Stimulated activated CD8-positive, alpha-beta memory T cell treated with anti-CD3 and anti-CD28 coated beads, Interleukin-12 subunit alpha, Interleukin-12 subunit beta, amount 100 ng/mL, for 24 hours (primary cell): ENCODE measurements around the gene EPDR1.

Experiments used
- DNase-seq: peaks from one replicate; pipeline ENCODE4 v3.0.0-alpha.2; 2020; ENCODE audit errors: extremely low read depth

The EPDR1 gene

DNA sequence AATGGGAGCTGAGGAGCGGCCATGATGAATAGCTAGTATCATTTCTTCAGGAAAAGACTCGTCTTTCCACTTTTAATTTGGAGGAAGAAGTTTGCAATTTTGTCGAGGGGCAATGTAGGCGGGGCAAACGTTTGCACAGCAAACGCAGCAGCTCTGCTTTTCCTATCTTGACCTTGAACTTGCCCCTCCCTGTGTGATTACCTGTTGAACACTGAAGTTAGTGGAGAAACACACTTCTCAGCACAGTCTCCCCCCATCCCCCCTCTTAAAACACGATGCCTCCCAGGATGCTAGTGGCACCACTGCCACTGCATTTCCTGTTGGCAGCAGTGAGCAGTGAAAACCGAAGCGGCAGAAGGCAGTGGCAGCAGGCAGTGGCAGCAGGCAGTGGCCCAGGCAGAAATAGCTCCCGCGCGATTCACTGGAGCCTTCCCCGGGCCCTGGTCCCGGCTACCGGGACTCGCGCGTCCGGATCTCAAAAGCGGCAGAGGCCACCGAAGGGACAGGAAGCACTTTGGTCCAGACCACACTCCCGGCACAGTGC, at the start of gene EPDR1:
TSS of gene EPDR1 (plus strand) at position 336 of the 544 bp plus-strand sequence. CDS start 300 bp downstream, outside the sequence.
- DNase-seq, result no peak

- DNase-seq, result no peak
Measured at GRCh38 chr7:37882086-37882485, 38.4 kb upstream of the EPDR1 start.

DNA sequence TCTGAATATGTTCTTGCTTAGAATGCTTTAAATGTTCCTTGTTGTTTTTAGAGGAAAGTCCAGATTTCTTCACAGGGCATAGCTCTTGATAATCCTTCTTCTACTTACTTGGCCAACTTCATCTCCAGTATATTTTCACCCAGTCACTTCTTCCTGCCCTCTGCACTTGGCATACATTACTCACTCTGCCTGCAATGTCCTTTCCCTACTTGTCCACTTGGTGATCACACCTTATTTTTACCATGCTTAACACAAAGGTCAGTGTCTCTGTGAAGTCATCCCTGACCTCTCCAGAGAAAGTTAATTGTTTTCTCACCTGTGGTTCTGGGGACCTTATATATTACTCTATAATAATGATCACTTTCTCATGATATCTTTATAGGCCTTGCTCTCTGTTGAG, 27.1 kb upstream of the EPDR1 start:
- no peak for DNase-seq

DNA sequence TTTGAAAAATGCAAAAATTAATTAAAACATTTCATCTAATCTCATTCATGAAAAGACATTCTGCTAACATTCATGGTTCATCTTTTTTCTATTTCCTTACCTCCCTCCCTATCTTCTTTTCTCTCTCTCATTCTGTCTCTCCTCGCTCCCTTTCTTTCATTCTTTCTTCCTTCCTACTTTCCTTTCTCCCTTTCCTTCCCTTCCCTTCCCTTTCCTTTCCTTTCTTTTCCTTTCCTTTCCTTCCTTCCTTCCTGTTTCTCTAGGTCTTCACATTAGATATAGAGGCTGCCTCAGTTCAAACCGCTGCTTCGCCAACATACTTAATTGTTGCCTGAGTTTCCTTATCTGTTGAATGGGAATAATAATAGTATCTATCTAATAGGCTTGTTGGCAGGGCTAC, 25.8 kb upstream of the EPDR1 start:
- no peak for DNase-seq

- no peak for DNase-seq
Measured at GRCh38 chr7:37899712-37900247, 20.7 kb upstream of the EPDR1 start.

GRCh38 chr7:37901236-37901827, 19.1 kb upstream of the EPDR1 start:
- DNase-seq, result no peak

- DNase-seq, result no peak
Measured at GRCh38 chr7:37901890-37902524, 18.4 kb upstream of the EPDR1 start.

DNA sequence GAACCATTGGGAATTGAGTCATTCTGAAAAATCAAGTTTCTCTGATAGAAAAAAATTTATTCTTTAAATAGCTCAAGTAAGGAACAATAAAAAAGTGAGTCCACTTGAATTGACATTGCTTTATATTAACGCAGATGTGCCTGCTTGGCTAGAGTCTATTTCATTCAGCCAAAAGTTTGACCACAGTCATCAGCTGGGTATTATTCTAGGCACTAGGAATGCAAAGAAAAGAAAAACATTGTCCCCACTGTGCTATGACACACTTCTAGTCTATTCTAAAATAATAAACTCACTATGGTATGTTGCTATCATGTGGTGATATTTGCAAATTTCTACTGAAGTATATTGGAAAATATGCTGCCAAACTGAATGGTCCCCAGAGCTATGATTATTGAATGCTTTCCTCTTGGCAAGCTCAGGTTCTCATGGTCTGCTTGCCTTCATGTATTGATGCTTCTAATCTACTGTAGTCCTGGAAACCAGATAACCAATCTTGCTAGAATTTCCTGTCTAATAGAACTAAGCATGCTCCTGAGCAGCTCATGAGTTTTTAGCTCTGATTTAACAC, 12.1 kb upstream of the EPDR1 start:
- DNase-seq, result no peak

DNA sequence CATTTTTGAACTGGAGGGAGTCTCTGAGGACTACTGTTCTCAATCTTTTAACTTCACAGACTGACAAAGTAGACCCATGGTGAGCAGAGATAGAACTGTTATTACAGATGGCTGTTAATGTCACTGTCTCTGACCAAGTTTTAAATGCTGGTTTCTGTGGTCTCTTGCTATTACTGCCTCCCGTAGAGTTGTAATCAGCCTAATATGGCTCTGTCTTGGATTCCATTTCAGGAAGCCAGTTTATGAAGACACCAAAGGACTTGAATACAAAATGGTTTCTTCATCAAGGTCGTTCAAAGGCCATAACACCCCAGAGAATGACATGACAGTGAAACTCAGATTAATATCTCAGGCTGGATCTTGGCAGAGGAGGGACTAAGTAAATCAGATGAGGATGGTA, 7.7 kb upstream of the EPDR1 start:
- DNase-seq, result no peak

DNA sequence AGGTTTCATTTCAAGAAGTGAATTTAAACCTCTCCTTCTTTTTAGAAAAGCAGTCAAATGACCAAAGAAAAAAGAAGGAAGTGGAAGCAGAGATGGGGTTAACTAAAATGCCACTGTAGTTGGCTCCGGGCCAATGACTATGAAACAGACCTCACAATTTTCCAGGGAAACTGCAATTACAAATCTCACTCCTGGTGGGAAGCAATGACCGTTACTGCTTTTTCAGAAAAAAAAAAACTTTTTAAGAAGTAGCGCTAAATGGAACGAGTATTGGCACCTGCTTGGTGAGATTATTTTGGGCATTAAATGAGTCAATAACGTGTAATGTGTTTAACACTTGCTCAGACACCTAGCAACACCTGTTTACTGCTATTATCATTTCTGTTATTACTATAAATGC, 5.0 kb upstream of the EPDR1 start:
- no peak for DNase-seq

GRCh38 chr7:37916017-37916672, 4.3 kb upstream of the EPDR1 start:
- no peak for DNase-seq

DNA sequence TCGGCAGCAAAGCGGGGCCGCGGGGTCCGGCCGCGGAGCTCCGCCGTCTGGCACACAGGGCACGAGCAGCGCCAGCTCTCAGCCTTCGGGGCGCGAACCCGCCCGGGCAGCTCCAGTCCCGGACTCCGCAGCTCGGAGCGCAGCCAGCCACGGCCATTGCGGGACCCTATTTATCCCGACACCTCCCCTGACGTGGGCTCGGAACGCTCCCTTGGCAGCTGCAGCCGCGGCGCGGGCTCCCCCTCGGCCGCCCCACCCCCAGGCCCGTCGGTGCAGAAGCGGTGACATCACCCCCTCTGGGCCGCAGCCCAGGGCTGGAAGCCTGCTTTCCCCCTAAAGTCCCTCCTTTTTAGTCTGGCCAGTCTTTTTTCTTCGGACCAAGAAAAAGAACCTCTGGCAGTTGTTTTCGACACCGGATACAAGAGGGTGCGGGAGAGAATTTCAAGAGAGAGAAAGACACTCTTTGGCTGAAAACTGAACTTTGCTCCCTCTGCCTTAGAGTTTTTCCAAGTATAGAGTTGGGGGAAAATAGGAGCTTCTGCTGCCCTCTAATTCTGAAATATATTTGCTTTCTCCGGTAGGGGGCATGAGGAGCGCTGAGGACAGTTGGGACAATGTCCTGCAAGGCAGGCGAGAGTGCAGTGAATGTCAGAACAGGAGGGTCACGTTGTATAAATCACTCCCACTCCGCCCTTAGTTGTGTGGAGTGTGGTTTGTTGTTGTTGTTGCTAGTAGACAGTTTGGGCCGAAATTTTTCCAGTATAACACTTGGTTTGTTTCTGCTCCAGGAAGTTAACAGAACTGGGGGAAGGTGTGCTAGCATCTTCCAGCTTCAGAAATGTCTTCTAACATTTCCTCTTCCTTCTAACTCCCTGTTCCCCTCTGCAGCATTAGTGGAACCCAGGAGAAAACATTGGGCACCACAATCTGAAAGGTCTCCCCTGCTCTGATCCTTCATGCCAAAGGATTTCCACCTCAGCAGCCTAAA, 3.5 kb upstream of the EPDR1 start, which contains the start of gene SFRP4:
TSS of gene SFRP4 (minus strand) at position 145 of the 988 bp plus-strand sequence. CDS start 280 bp downstream, outside the sequence.
- DNase-seq, result no peak

DNA sequence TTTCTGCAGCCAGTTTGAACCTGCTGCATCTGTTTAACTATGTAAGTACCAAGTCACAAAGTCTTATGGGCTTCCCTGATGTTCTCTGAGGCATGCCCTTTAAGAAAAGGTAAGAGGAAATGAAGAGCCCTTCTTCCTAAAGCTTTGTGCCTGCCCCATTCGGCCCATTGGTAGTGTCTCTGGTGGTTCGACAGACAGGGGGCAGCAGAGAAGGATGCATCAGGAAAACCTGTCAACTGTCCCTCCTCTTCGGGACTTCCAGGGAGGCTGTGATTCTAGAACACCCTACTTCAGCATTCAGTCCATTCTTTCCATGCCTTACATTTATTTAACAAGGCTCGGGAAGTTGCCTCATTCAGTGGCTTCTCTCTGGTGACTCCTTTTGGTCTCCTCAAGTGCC, 1.9 kb upstream of the EPDR1 start:
- no peak for DNase-seq

DNA sequence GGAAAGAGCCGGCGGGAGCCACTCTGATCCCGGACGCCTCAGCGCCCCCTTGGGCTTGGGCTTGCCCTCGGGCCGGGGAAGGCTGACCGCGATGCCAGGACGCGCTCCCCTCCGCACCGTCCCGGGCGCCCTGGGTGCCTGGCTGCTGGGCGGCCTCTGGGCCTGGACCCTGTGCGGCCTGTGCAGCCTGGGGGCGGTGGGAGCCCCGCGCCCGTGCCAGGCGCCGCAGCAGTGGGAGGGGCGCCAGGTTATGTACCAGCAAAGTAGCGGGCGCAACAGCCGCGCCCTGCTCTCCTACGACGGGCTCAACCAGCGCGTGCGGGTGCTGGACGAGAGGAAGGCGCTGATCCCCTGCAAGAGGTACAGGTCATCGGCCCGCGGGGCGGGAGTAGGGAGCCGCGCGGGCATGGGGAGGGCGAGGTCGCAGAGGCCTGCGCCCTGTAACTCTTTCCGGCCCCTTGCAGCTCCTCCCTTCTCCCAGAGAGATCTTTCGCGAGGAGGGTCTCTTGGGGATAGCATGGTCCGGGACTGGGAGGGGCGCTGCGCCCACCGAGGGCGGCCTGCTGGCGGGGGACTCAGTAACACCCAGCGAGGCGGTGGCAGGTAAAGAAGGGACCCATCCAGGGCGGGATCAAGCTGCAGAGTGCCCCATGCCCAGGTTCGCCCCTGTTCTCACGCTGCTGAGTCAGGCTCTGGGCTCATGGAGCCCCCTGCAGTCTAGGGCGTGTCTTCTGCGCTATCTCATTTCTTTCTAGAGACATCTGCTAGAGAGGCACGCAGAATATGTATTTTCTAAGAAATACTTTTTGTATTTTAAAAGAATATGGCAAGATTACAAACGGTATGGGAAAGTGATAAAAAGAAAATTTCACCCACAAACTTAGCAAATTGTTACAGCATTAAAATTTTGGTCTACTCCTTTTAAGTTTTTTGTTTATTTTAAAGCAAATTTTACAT, 687 bp downstream of the EPDR1 start:
- DNase-seq, result no peak

DNA sequence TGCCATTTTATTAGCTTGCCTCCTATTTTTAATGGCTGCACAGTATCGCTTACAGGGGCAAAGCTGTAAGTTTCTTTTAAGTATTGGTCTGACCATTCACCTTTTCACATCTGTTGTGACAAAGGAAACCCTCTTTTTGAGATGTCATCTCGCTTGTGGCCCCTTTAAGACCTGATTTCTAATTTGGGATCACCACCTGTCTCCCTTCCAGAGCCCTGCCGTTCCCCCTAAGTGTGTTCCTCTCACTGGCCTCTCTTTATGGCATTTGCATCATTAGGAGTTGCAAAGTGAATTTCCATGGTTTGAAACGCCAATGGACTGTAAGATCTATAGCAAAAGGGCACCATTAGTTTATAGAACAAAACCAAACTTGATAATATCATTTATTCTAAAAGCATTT, 1.4 kb downstream of the EPDR1 start:
- no peak for DNase-seq

- no peak for DNase-seq
Measured at GRCh38 chr7:37923996-37924395, 3.6 kb downstream of the EPDR1 start.

- DNase-seq, result no peak
Measured at GRCh38 chr7:37924491-37925041, 4.1 kb downstream of the EPDR1 start.

GRCh38 chr7:37925620-37926019, 5.2 kb downstream of the EPDR1 start:
- no peak for DNase-seq

DNA sequence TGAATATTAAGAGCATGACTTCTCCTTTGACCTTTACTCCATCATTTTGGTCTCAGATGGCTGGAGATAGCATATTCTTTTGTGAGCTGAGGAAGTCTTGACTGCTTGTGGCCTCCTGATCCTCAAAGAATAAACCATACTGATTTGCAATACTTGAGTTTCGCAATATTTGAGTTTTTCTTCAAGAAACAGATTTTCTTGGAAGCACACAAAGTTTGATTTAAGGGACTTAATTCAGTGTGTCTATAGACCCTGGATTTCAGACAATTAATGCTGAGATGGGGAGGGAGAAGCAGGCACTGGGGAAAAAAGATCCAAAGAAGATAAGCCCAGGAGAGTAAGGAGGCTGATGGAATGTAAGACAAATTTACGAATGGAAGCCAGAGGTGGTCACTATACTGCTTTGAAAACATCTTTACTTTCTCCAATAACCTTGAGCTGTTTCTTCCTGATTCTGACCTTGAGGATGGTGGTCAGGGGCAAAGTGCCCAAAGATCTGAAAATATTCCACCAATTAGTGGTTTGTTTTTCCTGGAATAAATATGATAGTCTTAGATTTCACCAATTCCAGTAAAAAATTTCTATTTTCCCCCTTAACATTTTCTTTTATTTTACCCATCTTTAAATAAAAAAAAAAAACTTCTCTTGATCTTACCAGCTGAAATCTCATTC, 7.5 kb downstream of the EPDR1 start:
- no peak for DNase-seq
